Activated T-cell treated with anti-CD3 and anti-CD28 coated beads, Interleukin-2, amount 50 U/mL, for 4 hours (primary cell): ENCODE data around the gene PIAS2. TPM values are rescaled to one million over a fixed set of nuclear protein-coding genes. Genes with fewer than 3 reads are reported as not detected.
"Not testable (repeated sequence)": the region's sequence is repeated elsewhere in the genome, so short reads cannot be mapped to it uniquely, and the experiment has no call there.

ENCODE experiments used
- ATAC-seq, 2 donors: fragments of 200-7000 bp; cut with Tn5 transposase; one replicate each; pipeline ENCODE4 v1.10.0; 2021
- DNase-seq: peaks from one replicate; pipeline ENCODE4 v3.0.0-alpha.2; 2020
- H3K27me3 Mint-ChIP-seq: one replicate; pipeline ENCODE4 v1.8.0; 2021; ENCODE audit warnings: low read depth, mixed read lengths
- H3K36me3 Mint-ChIP-seq: one replicate; pipeline ENCODE4 v1.8.0; 2022; ENCODE audit warnings: mixed read lengths; ENCODE audit not compliant: insufficient read depth
- H3K4me1 Mint-ChIP-seq: one replicate; pipeline ENCODE4 v1.8.0; 2021; ENCODE audit warnings: low read depth, mixed read lengths
- H3K4me3 Mint-ChIP-seq: one replicate; pipeline ENCODE4 v1.8.0; 2021; ENCODE audit warnings: mild to moderate bottlenecking, moderate library complexity, mixed read lengths
- H3K9me3 Mint-ChIP-seq: one replicate; pipeline ENCODE4 v1.8.0; 2021; ENCODE audit warnings: mixed read lengths
- total RNA-seq, 3 donors: library from RNA; stranded (reverse); gene quantifications; one replicate each; pipeline ENCODE4 v1.2.1, GENCODE V29; 2021

Gene PIAS2
- total RNA-seq, 3 donors from 2014 or later, result 20.1 to 22.6 (median 21.0) TPM

- not testable (repeated sequence) for H3K27me3 Mint-ChIP-seq, H3K4me1 Mint-ChIP-seq, ATAC-seq, H3K4me3 Mint-ChIP-seq, DNase-seq, H3K9me3 Mint-ChIP-seq
- peaks cover 46% of the 10 kb centered on the region for H3K36me3 Mint-ChIP-seq
These were observed 84.9 kb downstream of the PIAS2 start for GRCh38 chr18:46832422-46832821.

GRCh38 chr18:46831434-46831833, 85.9 kb downstream of the PIAS2 start:
- H3K4me3 Mint-ChIP-seq, result no peak overlapping the region
- H3K4me1 Mint-ChIP-seq, result no peaks in the 10 kb centered on the region
- peaks cover 44% of the 10 kb centered on the region for H3K36me3 Mint-ChIP-seq
- H3K27me3 Mint-ChIP-seq, result no peaks in the 10 kb centered on the region
- ATAC-seq, result no peak
- H3K9me3 Mint-ChIP-seq, result no peaks in the 10 kb centered on the region
- no peak for DNase-seq

GRCh38 chr18:46830633-46831032, 86.7 kb downstream of the PIAS2 start:
- no peaks in the 10 kb centered on the region for H3K4me1 Mint-ChIP-seq
- H3K27me3 Mint-ChIP-seq, result no peaks in the 10 kb centered on the region
- H3K9me3 Mint-ChIP-seq, result no peaks in the 10 kb centered on the region
- no peak overlapping the region for H3K4me3 Mint-ChIP-seq
- H3K36me3 Mint-ChIP-seq, result peaks cover 45% of the 10 kb centered on the region
- ATAC-seq, result no peak
- no peak for DNase-seq

- Mint-ChIP-seq H3K4me1 (no peaks in the 10 kb centered on the region), H3K9me3 (no peaks in the 10 kb centered on the region), H3K27me3 (no peaks in the 10 kb centered on the region), H3K4me3 (no peak overlapping the region), H3K36me3 (peaks cover 50% of the 10 kb centered on the region)
- no peak for DNase-seq
- no peak for ATAC-seq
These were observed 87.4 kb downstream of the PIAS2 start for GRCh38 chr18:46829947-46830346.

- Mint-ChIP-seq H3K4me1 (no peaks in the 10 kb centered on the region), H3K9me3 (no peaks in the 10 kb centered on the region), H3K4me3 (no peak overlapping the region), H3K27me3 (no peaks in the 10 kb centered on the region), H3K36me3 (peaks cover 47% of the 10 kb centered on the region)
- ATAC-seq (no peak), DNase-seq (no peak)
These were observed 87.8 kb downstream of the PIAS2 start for GRCh38 chr18:46829531-46829930.

- Mint-ChIP-seq H3K4me3 (no peak overlapping the region), H3K4me1 (no peaks in the 10 kb centered on the region), H3K9me3 (no peaks in the 10 kb centered on the region), H3K36me3 (peaks cover 34% of the 10 kb centered on the region), H3K27me3 (no peaks in the 10 kb centered on the region)
- DNase-seq (no peak), ATAC-seq (no peak)
These were observed 95.2 kb downstream of the PIAS2 start for GRCh38 chr18:46821856-46822711.

- no peaks in the 10 kb centered on the region for H3K4me1 Mint-ChIP-seq
- DNase-seq (no peak), ATAC-seq (no peak)
- no peaks in the 10 kb centered on the region for H3K27me3 Mint-ChIP-seq
- H3K4me3 Mint-ChIP-seq, result no peak overlapping the region
- peaks cover 28% of the 10 kb centered on the region for H3K36me3 Mint-ChIP-seq
- no peaks in the 10 kb centered on the region for H3K9me3 Mint-ChIP-seq
These were observed 96.4 kb downstream of the PIAS2 start for GRCh38 chr18:46820863-46821262.

GRCh38 chr18:46815661-46816060, 101.6 kb downstream of the PIAS2 start:
- H3K36me3 Mint-ChIP-seq, result peaks cover 1% of the 10 kb centered on the region
- H3K9me3 Mint-ChIP-seq, result no peaks in the 10 kb centered on the region
- H3K4me1 Mint-ChIP-seq, result no peaks in the 10 kb centered on the region
- DNase-seq (no peak), ATAC-seq (no peak)
- H3K4me3 Mint-ChIP-seq, result no peak overlapping the region
- no peaks in the 10 kb centered on the region for H3K27me3 Mint-ChIP-seq

GRCh38 chr18:46814399-46814798, 102.9 kb downstream of the PIAS2 start:
- Mint-ChIP-seq H3K27me3 (no peaks in the 10 kb centered on the region), H3K36me3 (peaks cover 1% of the 10 kb centered on the region), H3K4me3 (no peak overlapping the region), H3K4me1 (no peaks in the 10 kb centered on the region), H3K9me3 (no peaks in the 10 kb centered on the region)
- DNase-seq (no peak), ATAC-seq (no peak)

- no peak for DNase-seq
- Mint-ChIP-seq H3K4me3 (no peak overlapping the region), H3K36me3 (peaks cover 6% of the 10 kb centered on the region), H3K9me3 (no peaks in the 10 kb centered on the region), H3K4me1 (no peaks in the 10 kb centered on the region), H3K27me3 (no peaks in the 10 kb centered on the region)
- ATAC-seq, result no peak
These were observed 105.0 kb downstream of the PIAS2 start for GRCh38 chr18:46812311-46812710.

- Mint-ChIP-seq H3K27me3 (no peaks in the 10 kb centered on the region), H3K36me3 (peaks cover 6% of the 10 kb centered on the region), H3K9me3 (no peaks in the 10 kb centered on the region), H3K4me3 (no peak overlapping the region), H3K4me1 (no peaks in the 10 kb centered on the region)
- DNase-seq (no peak), ATAC-seq (no peak)
These were observed 106.8 kb downstream of the PIAS2 start for GRCh38 chr18:46810481-46811000.

GRCh38 chr18:46809145-46809544, 108.2 kb downstream of the PIAS2 start:
- Mint-ChIP-seq H3K4me3 (no peak overlapping the region), H3K27me3 (no peaks in the 10 kb centered on the region), H3K9me3 (no peaks in the 10 kb centered on the region), H3K36me3 (peaks cover 5% of the 10 kb centered on the region), H3K4me1 (no peaks in the 10 kb centered on the region)
- no peak for DNase-seq
- ATAC-seq, result no peak

- not testable (repeated sequence) for H3K36me3 Mint-ChIP-seq, H3K9me3 Mint-ChIP-seq, H3K4me1 Mint-ChIP-seq, DNase-seq, H3K4me3 Mint-ChIP-seq, ATAC-seq, H3K27me3 Mint-ChIP-seq
These were observed 121.4 kb downstream of the PIAS2 start for GRCh38 chr18:46795945-46796344.

- DNase-seq, result no peak
- no peaks in the 10 kb centered on the region for H3K4me1 Mint-ChIP-seq
- peaks cover 8% of the 10 kb centered on the region for H3K36me3 Mint-ChIP-seq
- H3K4me3 Mint-ChIP-seq, result no peak overlapping the region
- no peaks in the 10 kb centered on the region for H3K27me3 Mint-ChIP-seq
- H3K9me3 Mint-ChIP-seq, result peaks cover 7% of the 10 kb centered on the region
- ATAC-seq, result no peak
These were observed 122.7 kb downstream of the PIAS2 start for GRCh38 chr18:46794607-46795006.

GRCh38 chr18:46793565-46793964, 123.7 kb downstream of the PIAS2 start:
- Mint-ChIP-seq H3K4me3 (no peak overlapping the region), H3K36me3 (peaks cover 8% of the 10 kb centered on the region), H3K27me3 (no peaks in the 10 kb centered on the region), H3K9me3 (peaks cover 7% of the 10 kb centered on the region), H3K4me1 (no peaks in the 10 kb centered on the region)
- DNase-seq, result no peak
- no peak for ATAC-seq
